Caco-2 (cell line): ENCODE results near the gene AP3S2. TPM values are rescaled to one million over a fixed set of nuclear protein-coding genes. Genes with fewer than 3 reads are reported as not detected.

ENCODE experiments used
- BruUV-seq: library from RNA; stranded (reverse); fragments of 400-500 nt; replicated peaks from 2 replicates; lab custom pipeline; 2021; lab: Mats Ljungman, UMichigan
- CTCF ChIA-PET: fragments of 300-600 bp; sonication (Branson Sonifier 250); formaldehyde crosslinking; loops from one replicate; lab custom pipeline; 2022; ENCODE audit warnings: antibody characterized with exemption; lab: Charles Lee
- POLR2A ChIA-PET: fragments of 300-600 bp; sonication (Branson Sonifier 250); formaldehyde crosslinking; loops from one replicate; lab custom pipeline; 2022; ENCODE audit warnings: antibody characterized with exemption; lab: Charles Lee
- DNase-seq, 2 experiments: peaks; one replicate each; pipeline versions ENCODE4 v3.0.0 to v3.0.0-alpha.2; 2020 to 2022
- H3K27me3 ChIP-seq: replicated peaks from 2 replicates; pipeline ENCODE4 v1.6.0; 2011; ENCODE audit warnings: low read length; ENCODE audit not compliant: control insufficient read depth, insufficient read depth
- H3K36me3 ChIP-seq: 2 replicates; pipeline ENCODE4 v1.5.1; 2011; ENCODE audit warnings: low read length; ENCODE audit not compliant: control insufficient read depth, insufficient read depth
- H3K4me1 ChIP-seq: fragments of 250-450 bp; sonication (Bioruptor Pico); 2 replicates; pipeline ENCODE4 v1.5.1; 2020; ENCODE audit warnings: mild to moderate bottlenecking
- H3K4me3 ChIP-seq: 2 replicates; pipeline ENCODE4 v1.5.1; 2011; ENCODE audit warnings: low read depth, mild to moderate bottlenecking, control low read depth, low read length
- H3K9me3 ChIP-seq: fragments of 250-450 bp; sonication (Bioruptor Pico); 2 replicates; pipeline ENCODE4 v1.5.1; 2020; ENCODE audit warnings: mild to moderate bottlenecking, moderate library complexity
- H3K27ac Mint-ChIP-seq: one replicate; pipeline ENCODE4 v1.8.0; 2022; ENCODE audit warnings: mixed read lengths; ENCODE audit not compliant: unreplicated experiment
- H3K27me3 Mint-ChIP-seq: one replicate; pipeline ENCODE4 v1.8.0; 2022; ENCODE audit warnings: mixed read lengths; ENCODE audit not compliant: insufficient read depth, unreplicated experiment
- H3K36me3 Mint-ChIP-seq: one replicate; pipeline ENCODE4 v1.8.0; 2022; ENCODE audit warnings: mild to moderate bottlenecking, mixed read lengths; ENCODE audit not compliant: insufficient read depth, unreplicated experiment
- H3K4me1 Mint-ChIP-seq: one replicate; pipeline ENCODE4 v1.8.0; 2022; ENCODE audit warnings: low read depth, mixed read lengths; ENCODE audit not compliant: unreplicated experiment
- H3K4me3 Mint-ChIP-seq: one replicate; pipeline ENCODE4 v1.8.0; 2022; ENCODE audit warnings: mild to moderate bottlenecking, moderate library complexity, mixed read lengths; ENCODE audit not compliant: unreplicated experiment
- H3K9me3 Mint-ChIP-seq: one replicate; pipeline ENCODE4 v1.8.0; 2022; ENCODE audit warnings: mixed read lengths; ENCODE audit not compliant: unreplicated experiment
- intact Hi-C: fragments of 100-400 bp; cut with micrococcal nuclease; formaldehyde crosslinking; loops from one replicate; pipeline ENCODE4 v1.10.0; 2022; ENCODE audit not compliant: unreplicated experiment
- total RNA-seq: library from RNA; stranded (reverse); gene quantifications from 2 replicates; pipeline ENCODE4 v1.2.3, GENCODE V29; 2022
- TF ChIP-seq, protein P1 (sequence below), 2 experiments: fragments of 200-600 bp in 1 of 2; IDR thresholded peaks; 1 replicate in 1 of 2; 2 replicates in 1 of 2; pipeline versions ENCODE4 v1.5.1 to v1.8.0; 2011 to 2022; ENCODE audit warnings: antibody characterized with exemption in 1 of 2, control low read depth in 1 of 2, inconsistent platforms in 1 of 2, low read depth in 1 of 2, low read length in 1 of 2, mild to moderate bottlenecking in 1 of 2, moderate library complexity in 1 of 2; ENCODE audit not compliant: insufficient read depth in 1 of 2, severe bottlenecking in 1 of 2, unreplicated experiment in 1 of 2

Gene AP3S2
- total RNA-seq, 1 experiment from 2014 or later, result 28.1 TPM

DNA sequence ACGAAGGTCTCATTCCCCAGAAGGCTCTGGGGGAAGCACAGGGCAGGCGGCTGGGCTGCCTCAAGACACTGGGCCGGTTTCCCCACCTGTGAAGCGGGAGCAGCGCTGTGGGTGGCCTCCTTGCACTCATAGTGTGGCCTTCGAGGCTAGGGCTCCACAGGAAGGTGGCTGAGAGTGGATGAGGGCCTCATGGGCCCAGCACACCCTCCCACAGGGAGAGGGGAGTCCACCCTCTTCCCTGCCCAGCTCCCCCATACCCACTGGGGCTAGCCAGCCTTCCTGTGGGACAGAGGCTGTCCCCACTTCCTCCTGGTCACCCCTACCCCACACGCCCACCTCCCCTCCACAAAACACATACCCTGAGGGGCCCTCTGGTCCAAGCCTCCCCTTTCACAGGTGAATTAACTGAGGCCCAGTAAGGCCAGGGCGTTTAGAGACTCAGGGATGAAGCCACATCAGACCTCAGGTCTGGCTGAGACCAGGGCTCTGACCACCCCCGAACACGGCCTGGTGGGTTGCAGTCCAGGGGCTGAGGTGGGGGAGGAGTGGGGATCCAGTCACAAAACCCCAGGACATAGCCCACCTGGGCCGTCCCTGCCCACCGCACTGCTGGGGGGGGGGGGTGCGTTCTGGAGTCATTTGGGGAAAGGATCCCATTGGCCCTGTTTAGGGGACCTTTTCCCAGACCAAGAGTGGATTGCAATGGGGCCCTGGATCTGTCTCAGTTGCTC is 80.2 kb downstream of the AP3S2 start:
- Mint-ChIP-seq H3K4me1 (peaks cover 4% of the 10 kb centered on the region), H3K27me3 (no peaks in the 10 kb centered on the region), H3K36me3 (no peaks in the 10 kb centered on the region), H3K9me3 (no peaks in the 10 kb centered on the region), H3K27ac (no peak overlapping the region), H3K4me3 (no peak overlapping the region)
- ChIA-PET POLR2A (no interaction called here), CTCF (interaction anchor here (0.8 kb wide), 1 partner anchor 477 kb away, joined by 3 read pairs; no protein-coding TSS in a partner anchor)
- no peak for DNase-seq
- Histone ChIP-seq H3K4me1 (peaks cover 11% of the 10 kb centered on the region), H3K27me3 (no peaks in the 10 kb centered on the region), H3K9me3 (peaks cover 8% of the 10 kb centered on the region), H3K36me3 (no peaks in the 10 kb centered on the region), H3K4me3 (no peak overlapping the region)
- no TSS peak for BruUV-seq
- TF ChIP-seq, protein P1, sequence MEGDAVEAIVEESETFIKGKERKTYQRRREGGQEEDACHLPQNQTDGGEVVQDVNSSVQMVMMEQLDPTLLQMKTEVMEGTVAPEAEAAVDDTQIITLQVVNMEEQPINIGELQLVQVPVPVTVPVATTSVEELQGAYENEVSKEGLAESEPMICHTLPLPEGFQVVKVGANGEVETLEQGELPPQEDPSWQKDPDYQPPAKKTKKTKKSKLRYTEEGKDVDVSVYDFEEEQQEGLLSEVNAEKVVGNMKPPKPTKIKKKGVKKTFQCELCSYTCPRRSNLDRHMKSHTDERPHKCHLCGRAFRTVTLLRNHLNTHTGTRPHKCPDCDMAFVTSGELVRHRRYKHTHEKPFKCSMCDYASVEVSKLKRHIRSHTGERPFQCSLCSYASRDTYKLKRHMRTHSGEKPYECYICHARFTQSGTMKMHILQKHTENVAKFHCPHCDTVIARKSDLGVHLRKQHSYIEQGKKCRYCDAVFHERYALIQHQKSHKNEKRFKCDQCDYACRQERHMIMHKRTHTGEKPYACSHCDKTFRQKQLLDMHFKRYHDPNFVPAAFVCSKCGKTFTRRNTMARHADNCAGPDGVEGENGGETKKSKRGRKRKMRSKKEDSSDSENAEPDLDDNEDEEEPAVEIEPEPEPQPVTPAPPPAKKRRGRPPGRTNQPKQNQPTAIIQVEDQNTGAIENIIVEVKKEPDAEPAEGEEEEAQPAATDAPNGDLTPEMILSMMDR (IDR thresholded peaks at IDR 0.05; ENCODE audit: insufficient read depth in 1 of 2, low read depth in 1 of 2, low read length in 1 of 2, severe bottlenecking in 1 of 2, unreplicated experiment in 1 of 2), result no peak
- intact Hi-C loops, result no loop called here

DNA sequence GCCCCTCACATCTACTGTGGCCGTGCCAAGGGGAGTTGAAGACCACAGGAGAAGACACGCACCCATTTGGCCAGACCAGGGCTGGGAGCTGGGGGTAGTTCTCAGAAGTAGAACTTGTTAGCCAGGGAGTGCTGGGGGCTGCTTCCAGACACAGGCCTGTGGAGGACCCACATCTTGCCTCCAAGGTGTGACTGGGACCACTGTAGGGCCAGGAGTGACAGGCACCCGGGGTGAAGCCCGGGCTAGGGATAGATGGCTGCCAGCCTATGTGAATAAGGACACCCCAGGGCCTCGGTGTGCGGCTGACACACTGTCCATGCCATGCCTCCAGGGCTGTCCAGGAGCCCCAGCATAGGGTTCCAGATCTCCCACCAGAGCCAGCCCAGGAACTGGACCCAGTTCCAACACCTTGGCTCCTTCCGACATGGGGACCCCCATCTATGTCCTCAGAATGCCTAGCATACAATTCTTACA is 80.9 kb downstream of the AP3S2 start:
- H3K36me3 Mint-ChIP-seq, result no peaks in the 10 kb centered on the region
- no TSS peak for BruUV-seq
- POLR2A ChIA-PET, result no interaction called here
- DNase-seq, result no peak
- H3K27me3 ChIP-seq, result no peaks in the 10 kb centered on the region
- intact Hi-C loops, result no loop called here
- no peak overlapping the region for H3K4me3 ChIP-seq
- CTCF ChIA-PET, result no interaction called here
- no peaks in the 10 kb centered on the region for H3K9me3 Mint-ChIP-seq
- H3K4me3 Mint-ChIP-seq, result no peak overlapping the region
- H3K4me1 Mint-ChIP-seq, result peaks cover 4% of the 10 kb centered on the region
- H3K27me3 Mint-ChIP-seq, result no peaks in the 10 kb centered on the region
- H3K9me3 ChIP-seq, result peaks cover 8% of the 10 kb centered on the region
- H3K27ac Mint-ChIP-seq, result no peak overlapping the region
- TF ChIP-seq, protein P1 (IDR thresholded peaks at IDR 0.05; ENCODE audit: insufficient read depth in 1 of 2, low read depth in 1 of 2, low read length in 1 of 2, severe bottlenecking in 1 of 2, unreplicated experiment in 1 of 2), result no peak
- H3K4me1 ChIP-seq, result peaks cover 11% of the 10 kb centered on the region
- no peaks in the 10 kb centered on the region for H3K36me3 ChIP-seq

DNA sequence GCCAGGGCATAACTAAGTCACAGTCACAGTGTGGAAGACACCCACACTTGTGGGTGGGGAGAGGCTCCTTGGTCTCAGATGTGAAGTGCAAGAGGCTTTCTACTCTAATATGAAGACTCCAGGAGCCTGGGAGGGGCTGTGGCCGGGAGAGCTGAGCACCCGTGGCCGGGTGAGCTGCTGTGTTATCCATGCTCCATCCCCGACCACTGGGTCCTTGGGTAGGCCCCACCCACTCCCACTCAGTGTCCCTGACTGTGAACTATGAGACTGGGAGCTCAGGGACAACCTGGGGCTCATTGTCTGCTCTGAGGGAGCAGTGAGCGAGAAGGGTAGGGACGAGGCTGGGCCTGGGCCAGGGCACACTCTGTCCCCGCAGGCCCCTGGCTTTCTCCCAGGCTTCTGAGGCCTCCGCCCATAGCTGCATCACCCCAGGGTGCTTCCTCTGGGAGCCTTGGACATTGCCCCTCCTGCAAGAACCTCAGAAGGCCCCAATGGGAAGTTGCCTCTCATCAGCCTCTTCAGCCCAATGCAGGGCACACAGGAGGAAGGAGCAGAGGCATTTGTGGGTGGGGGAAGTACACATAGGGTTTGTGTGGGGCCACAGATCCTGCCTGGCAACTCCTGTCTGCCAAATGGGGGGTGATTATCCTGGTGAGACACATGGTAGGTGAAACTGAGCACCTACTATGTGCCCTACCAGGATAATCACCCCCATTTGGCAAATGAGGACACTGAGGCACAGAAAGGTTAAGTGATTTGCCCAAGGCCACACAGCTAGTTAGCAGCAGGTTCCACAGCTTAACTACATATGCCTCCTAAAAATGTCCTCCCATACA is 81.6 kb downstream of the AP3S2 start:
- H3K36me3 Mint-ChIP-seq, result no peaks in the 10 kb centered on the region
- Histone ChIP-seq H3K36me3 (no peaks in the 10 kb centered on the region), H3K4me1 (peaks cover 11% of the 10 kb centered on the region), H3K27me3 (no peaks in the 10 kb centered on the region), H3K4me3 (no peak overlapping the region), H3K9me3 (peaks cover 8% of the 10 kb centered on the region)
- no TSS peak for BruUV-seq
- no peak overlapping the region for H3K27ac Mint-ChIP-seq
- H3K4me3 Mint-ChIP-seq, result no peak overlapping the region
- H3K27me3 Mint-ChIP-seq, result no peaks in the 10 kb centered on the region
- ChIA-PET CTCF (no interaction called here), POLR2A (no interaction called here)
- H3K9me3 Mint-ChIP-seq, result no peaks in the 10 kb centered on the region
- intact Hi-C loops, result no loop called here
- no peak for DNase-seq
- TF ChIP-seq, protein P1 (IDR thresholded peaks at IDR 0.05; ENCODE audit: insufficient read depth in 1 of 2, low read depth in 1 of 2, low read length in 1 of 2, severe bottlenecking in 1 of 2, unreplicated experiment in 1 of 2), result no peak
- H3K4me1 Mint-ChIP-seq, result peaks cover 4% of the 10 kb centered on the region
